ENCODE measurements around the gene CD96. TPM values are rescaled to one million over a fixed set of nuclear protein-coding genes. Genes with fewer than 3 reads are reported as not detected.
A peak's percentile ranks its signal among the peaks of the same experiment; 100 is the strongest.

The CD96 gene
- total and polyA plus RNA-seq, 5 donors from 2014 or later, result 104 to 149 (median 125) TPM

GRCh38 chr3:111677007-111677392 is 135.0 kb downstream of the CD96 start:
- H3K27me3 ChIP-seq (ENCODE audit: control insufficient read depth, insufficient read depth, low read length), result no peaks in the 10 kb centered on the region
- Mint-ChIP-seq H3K27ac (peak overlapping the region in 2 of 3 donors; percentile 31 to 64), H3K36me3 (peaks cover 8% of the 10 kb centered on the region), H3K9me3 (no peaks in the 10 kb centered on the region), H3K27me3 (no peaks in the 10 kb centered on the region), H3K4me1 (peaks cover 34 to 78% (median 58%) of the 10 kb centered on the region in 4 donors), H3K4me3 (peak overlapping the region; percentile 92 to 99 (median 98))
- no peaks in the 10 kb centered on the region for H3K36me3 ChIP-seq (ENCODE audit: control insufficient read depth, insufficient read depth, low read length)
- no peaks in the 10 kb centered on the region for H3K9me3 ChIP-seq (ENCODE audit: control insufficient read depth in 2 of 2, low read length in 2 of 2)
- DNase-seq, result no peak
- no peak overlapping the region for H3K27ac ChIP-seq (ENCODE audit: insufficient read depth, low read length, poor library complexity, severe bottlenecking)
- H3K4me3 ChIP-seq (ENCODE audit: low read depth, low read length), result peak overlapping the region; percentile 92
- H3K4me1 ChIP-seq (ENCODE audit: control insufficient read depth, insufficient read depth, low read length, poor library complexity, severe bottlenecking), result peaks cover 45% of the 10 kb centered on the region
- ATAC-seq (ENCODE audit: low read depth in 2 of 2), result no peak

GRCh38 chr3:111681661-111682426 is 139.8 kb downstream of the CD96 start:
- no peak overlapping the region for H3K27ac Mint-ChIP-seq
- peaks cover 23 to 45% (median 35%) of the 10 kb centered on the region in 4 donors for H3K4me1 Mint-ChIP-seq
- H3K36me3 Mint-ChIP-seq, result peaks cover 8% of the 10 kb centered on the region

GRCh38 chr3:111684640-111685039 is 142.6 kb downstream of the CD96 start:
- Histone ChIP-seq H3K27ac (ENCODE audit: insufficient read depth, low read length, poor library complexity, severe bottlenecking) (no peak overlapping the region), H3K4me1 (ENCODE audit: control insufficient read depth, insufficient read depth, low read length, poor library complexity, severe bottlenecking) (peaks cover 3% of the 10 kb centered on the region), H3K4me3 (ENCODE audit: low read depth, low read length) (no peak overlapping the region), H3K9me3 (ENCODE audit: control insufficient read depth in 2 of 2, low read length in 2 of 2) (no peaks in the 10 kb centered on the region), H3K27me3 (ENCODE audit: control insufficient read depth, insufficient read depth, low read length) (no peaks in the 10 kb centered on the region), H3K36me3 (ENCODE audit: control insufficient read depth, insufficient read depth, low read length) (no peaks in the 10 kb centered on the region)
- Mint-ChIP-seq H3K27ac (peak overlapping the region in 2 of 3 donors; percentile 47 to 78), H3K9me3 (no peaks in the 10 kb centered on the region), H3K4me3 (peak overlapping the region in 1 of 4 donors; percentile 81), H3K4me1 (peaks cover 15 to 39% (median 27%) of the 10 kb centered on the region in 4 donors), H3K36me3 (peaks cover 11% of the 10 kb centered on the region), H3K27me3 (no peaks in the 10 kb centered on the region)
- DNase-seq (no peak), ATAC-seq (ENCODE audit: low read depth in 2 of 2) (no peak)

More at GRCh38 chr3:111681661-111682426, 139.8 kb downstream of the CD96 start:
- no peak overlapping the region for H3K4me3 ChIP-seq (ENCODE audit: low read depth, low read length)
- ATAC-seq (ENCODE audit: low read depth in 2 of 2) (no peak), DNase-seq (no peak)
- Mint-ChIP-seq H3K27me3 (no peaks in the 10 kb centered on the region), H3K9me3 (no peaks in the 10 kb centered on the region), H3K4me3 (no peak overlapping the region)
- H3K4me1 ChIP-seq (ENCODE audit: control insufficient read depth, insufficient read depth, low read length, poor library complexity, severe bottlenecking), result peaks cover 2% of the 10 kb centered on the region
- no peaks in the 10 kb centered on the region for H3K27me3 ChIP-seq (ENCODE audit: control insufficient read depth, insufficient read depth, low read length)
- H3K36me3 ChIP-seq (ENCODE audit: control insufficient read depth, insufficient read depth, low read length), result no peaks in the 10 kb centered on the region
- H3K27ac ChIP-seq (ENCODE audit: insufficient read depth, low read length, poor library complexity, severe bottlenecking), result no peak overlapping the region
- H3K9me3 ChIP-seq (ENCODE audit: control insufficient read depth in 2 of 2, low read length in 2 of 2), result no peaks in the 10 kb centered on the region

- H3K4me3 Mint-ChIP-seq, result no peak overlapping the region
- peaks cover 10 to 30% (median 18%) of the 10 kb centered on the region in 4 donors for H3K4me1 Mint-ChIP-seq
- Histone ChIP-seq H3K4me3 (ENCODE audit: low read depth, low read length) (no peak overlapping the region), H3K27ac (ENCODE audit: insufficient read depth, low read length, poor library complexity, severe bottlenecking) (no peak overlapping the region), H3K27me3 (ENCODE audit: control insufficient read depth, insufficient read depth, low read length) (no peaks in the 10 kb centered on the region), H3K36me3 (ENCODE audit: control insufficient read depth, insufficient read depth, low read length) (no peaks in the 10 kb centered on the region), H3K4me1 (ENCODE audit: control insufficient read depth, insufficient read depth, low read length, poor library complexity, severe bottlenecking) (peaks cover 3% of the 10 kb centered on the region), H3K9me3 (ENCODE audit: control insufficient read depth in 2 of 2, low read length in 2 of 2) (no peaks in the 10 kb centered on the region)
- H3K36me3 Mint-ChIP-seq, result peaks cover 3% of the 10 kb centered on the region
- DNase-seq (no peak), ATAC-seq (ENCODE audit: low read depth in 2 of 2) (no peak)
- H3K27ac Mint-ChIP-seq, result no peak overlapping the region
- no peaks in the 10 kb centered on the region for H3K27me3 Mint-ChIP-seq
- H3K9me3 Mint-ChIP-seq, result no peaks in the 10 kb centered on the region
These were observed 146.3 kb downstream of the CD96 start for GRCh38 chr3:111688190-111688800.

- Mint-ChIP-seq H3K4me1 (peaks cover 11 to 32% (median 16%) of the 10 kb centered on the region in 4 donors), H3K27me3 (no peaks in the 10 kb centered on the region), H3K9me3 (no peaks in the 10 kb centered on the region), H3K36me3 (peaks cover 3% of the 10 kb centered on the region), H3K27ac (no peak overlapping the region), H3K4me3 (no peak overlapping the region)
- H3K27ac ChIP-seq (ENCODE audit: insufficient read depth, low read length, poor library complexity, severe bottlenecking), result no peak overlapping the region
- H3K4me1 ChIP-seq (ENCODE audit: control insufficient read depth, insufficient read depth, low read length, poor library complexity, severe bottlenecking), result peaks cover 6% of the 10 kb centered on the region
- no peaks in the 10 kb centered on the region for H3K36me3 ChIP-seq (ENCODE audit: control insufficient read depth, insufficient read depth, low read length)
- no peak overlapping the region for H3K4me3 ChIP-seq (ENCODE audit: low read depth, low read length)
- H3K27me3 ChIP-seq (ENCODE audit: control insufficient read depth, insufficient read depth, low read length), result no peaks in the 10 kb centered on the region
- no peaks in the 10 kb centered on the region for H3K9me3 ChIP-seq (ENCODE audit: control insufficient read depth in 2 of 2, low read length in 2 of 2)
- ATAC-seq (ENCODE audit: low read depth in 2 of 2), result no peak
- no peak for DNase-seq
These were observed 148.2 kb downstream of the CD96 start for GRCh38 chr3:111690242-111690641.

- peaks cover 16 to 36% (median 25%) of the 10 kb centered on the region in 4 donors for H3K4me1 Mint-ChIP-seq
These were observed 149.4 kb downstream of the CD96 start for GRCh38 chr3:111691293-111691909.

GRCh38 chr3:111692593-111693552 is 150.9 kb downstream of the CD96 start:
- Histone ChIP-seq H3K9me3 (ENCODE audit: control insufficient read depth in 2 of 2, low read length in 2 of 2) (no peaks in the 10 kb centered on the region), H3K27me3 (ENCODE audit: control insufficient read depth, insufficient read depth, low read length) (no peaks in the 10 kb centered on the region), H3K27ac (ENCODE audit: insufficient read depth, low read length, poor library complexity, severe bottlenecking) (no peak overlapping the region), H3K4me1 (ENCODE audit: control insufficient read depth, insufficient read depth, low read length, poor library complexity, severe bottlenecking) (peaks cover 6% of the 10 kb centered on the region), H3K36me3 (ENCODE audit: control insufficient read depth, insufficient read depth, low read length) (no peaks in the 10 kb centered on the region), H3K4me3 (ENCODE audit: low read depth, low read length) (no peak overlapping the region)
- DNase-seq (no peak), ATAC-seq (ENCODE audit: low read depth in 2 of 2) (no peak)
- no peaks in the 10 kb centered on the region for H3K27me3 Mint-ChIP-seq
- peak overlapping the region in 2 of 3 donors; percentile 3 to 23 for H3K27ac Mint-ChIP-seq
- peaks cover 16 to 30% (median 23%) of the 10 kb centered on the region in 4 donors for H3K4me1 Mint-ChIP-seq
- H3K36me3 Mint-ChIP-seq, result peaks cover 3% of the 10 kb centered on the region
- no peaks in the 10 kb centered on the region for H3K9me3 Mint-ChIP-seq
- H3K4me3 Mint-ChIP-seq, result no peak overlapping the region

More at GRCh38 chr3:111691293-111691909, 149.4 kb downstream of the CD96 start:
- no peaks in the 10 kb centered on the region for H3K27me3 Mint-ChIP-seq
- Histone ChIP-seq H3K9me3 (ENCODE audit: control insufficient read depth in 2 of 2, low read length in 2 of 2) (no peaks in the 10 kb centered on the region), H3K27me3 (ENCODE audit: control insufficient read depth, insufficient read depth, low read length) (no peaks in the 10 kb centered on the region), H3K27ac (ENCODE audit: insufficient read depth, low read length, poor library complexity, severe bottlenecking) (no peak overlapping the region), H3K4me3 (ENCODE audit: low read depth, low read length) (no peak overlapping the region), H3K36me3 (ENCODE audit: control insufficient read depth, insufficient read depth, low read length) (no peaks in the 10 kb centered on the region), H3K4me1 (ENCODE audit: control insufficient read depth, insufficient read depth, low read length, poor library complexity, severe bottlenecking) (peaks cover 6% of the 10 kb centered on the region)
- H3K27ac Mint-ChIP-seq, result peak overlapping the region in 1 of 3 donors; percentile 18
- H3K36me3 Mint-ChIP-seq, result peaks cover 3% of the 10 kb centered on the region
- DNase-seq, result peak in 2 of 3 donors; percentile 24 to 48
- no peak for ATAC-seq (ENCODE audit: low read depth in 2 of 2)
- H3K9me3 Mint-ChIP-seq, result no peaks in the 10 kb centered on the region
- no peak overlapping the region for H3K4me3 Mint-ChIP-seq

Data from CD4-positive, CD25-positive, alpha-beta regulatory T cell (primary cell).